Dermis blood vessel endothelial cell (primary cell): Measurements from ENCODE around the gene GLI2. TPM values are rescaled to one million over a fixed set of nuclear protein-coding genes. Genes with fewer than 3 reads are reported as not detected.

Experiments used
- DNase-seq: peaks from one replicate; pipeline ENCODE4 v3.0.0; 2010
- total RNA-seq: library from RNA; depleted of rRNA; stranded (reverse); fragments of >200 nt; gene quantifications from 2 replicates; pipeline ENCODE4 v1.2.3, GENCODE V29; 2014

Gene GLI2
- 0.34 TPM in 1 of 2 replicates, not detected in the other for total RNA-seq

DNA sequence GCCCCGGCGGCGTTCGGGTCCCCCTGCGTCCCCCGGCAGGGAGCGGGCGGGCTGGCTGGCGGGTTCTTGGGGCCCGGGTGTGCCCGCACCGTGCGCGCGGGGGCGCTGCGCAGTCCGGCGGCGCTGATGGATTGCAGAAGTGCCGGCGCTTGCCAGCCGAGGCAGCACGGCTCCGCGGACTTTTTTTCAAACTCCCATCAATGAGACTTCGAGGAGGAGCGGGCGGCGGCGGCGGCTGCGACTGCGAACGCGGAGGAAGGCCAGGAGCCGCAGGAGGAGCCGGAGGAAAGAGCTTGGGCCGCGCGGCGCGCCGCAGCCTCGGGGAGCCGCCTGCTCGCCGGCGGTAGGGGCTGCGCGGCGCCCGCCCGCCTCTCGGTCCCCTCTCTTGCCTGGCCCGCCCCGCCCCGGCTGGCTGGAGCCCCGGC is at the start of gene GLI2:
Gene GLI2 (plus strand): TSS at position 123 of the 425 bp plus-strand sequence. CDS start 61,453 bp downstream, outside the sequence.
- DNase-seq, result peak; percentile 84

DNA sequence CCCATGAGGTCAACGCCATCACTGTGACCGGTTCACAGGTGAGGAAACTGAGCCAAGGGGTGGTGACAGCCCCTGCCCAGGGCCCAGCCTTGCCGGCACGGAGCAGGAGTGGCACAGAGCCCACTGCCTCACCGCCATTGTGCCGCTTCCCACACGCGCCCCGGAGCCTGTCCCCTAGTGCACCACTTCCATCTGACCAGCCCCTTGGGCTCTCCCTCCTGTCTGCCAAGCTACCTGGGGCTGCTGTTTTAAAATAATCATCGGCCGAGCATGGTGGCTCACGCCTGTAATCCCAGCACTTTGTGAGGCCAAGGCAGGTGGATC is 49.7 kb upstream of the GLI2 start:
- DNase-seq, result no peak

DNA sequence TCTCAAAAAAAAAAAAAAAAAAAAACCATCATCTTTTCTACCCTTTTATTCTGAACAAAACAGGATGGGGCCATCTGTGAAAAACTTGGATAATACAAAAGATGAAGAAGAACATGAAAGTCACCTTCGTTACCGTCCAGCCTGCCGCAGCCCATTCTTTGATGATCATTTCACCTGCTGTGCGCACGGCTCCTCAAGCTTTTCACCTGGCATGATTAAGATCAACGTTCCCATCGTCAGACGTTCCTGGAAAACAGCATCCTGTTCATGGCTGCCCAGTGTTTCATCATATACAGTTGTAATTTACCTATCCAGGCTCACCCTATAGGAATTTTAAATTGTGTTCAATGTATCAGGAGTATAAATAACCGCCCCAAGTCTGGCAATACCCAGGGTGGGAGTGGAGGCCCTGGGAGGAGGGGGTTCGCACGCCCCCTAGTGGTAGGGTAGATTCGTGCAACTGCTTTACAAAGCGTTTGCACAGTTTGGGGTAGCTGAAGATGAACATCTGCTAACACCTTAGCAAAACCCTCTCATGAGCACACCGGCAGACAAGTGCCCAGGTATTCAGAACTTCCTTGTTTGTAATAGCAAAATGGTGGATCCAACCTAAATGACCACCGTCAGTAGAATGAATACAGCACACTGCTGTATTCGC is 49.0 kb upstream of the GLI2 start:
- DNase-seq, result no peak

DNA sequence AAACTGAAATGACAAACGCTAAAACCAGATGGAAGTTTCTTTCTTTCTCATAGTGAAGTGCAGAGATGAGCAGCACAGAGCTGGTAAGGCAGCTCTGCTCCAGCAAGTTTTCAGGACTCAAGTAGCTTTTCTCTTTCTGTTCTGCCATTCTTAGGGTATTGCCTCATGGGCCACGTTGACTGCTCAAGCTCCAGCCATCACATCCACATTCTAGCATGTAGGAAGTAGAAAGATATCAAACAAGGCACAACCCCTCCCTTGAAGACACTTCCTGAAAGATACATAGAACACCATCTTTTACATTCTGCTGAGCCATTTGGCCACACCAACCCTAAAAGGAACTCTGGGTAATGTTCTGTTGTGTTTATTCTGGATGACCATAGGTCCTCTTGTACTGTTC is 48.5 kb upstream of the GLI2 start:
- DNase-seq, result no peak

DNA sequence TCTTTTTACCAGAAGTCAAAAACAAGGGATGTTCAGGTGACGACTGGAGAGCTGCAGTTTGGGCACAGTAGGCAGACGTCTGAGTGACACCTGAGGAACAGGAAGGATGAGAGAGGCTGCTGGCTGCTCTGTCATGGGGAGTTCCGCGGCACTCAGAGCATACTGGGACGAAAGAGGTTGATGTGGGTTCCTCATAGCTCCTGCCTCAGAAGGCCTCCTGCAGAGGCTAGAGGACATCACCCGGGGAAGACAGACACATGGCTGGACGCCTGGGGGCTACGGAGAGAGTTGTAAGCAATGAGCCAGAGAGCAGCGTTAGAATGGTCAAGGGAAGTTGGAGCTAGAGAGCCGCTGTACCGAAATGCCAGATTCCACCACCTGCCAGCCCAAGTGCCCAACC is 45.1 kb upstream of the GLI2 start:
- DNase-seq, result no peak

DNA sequence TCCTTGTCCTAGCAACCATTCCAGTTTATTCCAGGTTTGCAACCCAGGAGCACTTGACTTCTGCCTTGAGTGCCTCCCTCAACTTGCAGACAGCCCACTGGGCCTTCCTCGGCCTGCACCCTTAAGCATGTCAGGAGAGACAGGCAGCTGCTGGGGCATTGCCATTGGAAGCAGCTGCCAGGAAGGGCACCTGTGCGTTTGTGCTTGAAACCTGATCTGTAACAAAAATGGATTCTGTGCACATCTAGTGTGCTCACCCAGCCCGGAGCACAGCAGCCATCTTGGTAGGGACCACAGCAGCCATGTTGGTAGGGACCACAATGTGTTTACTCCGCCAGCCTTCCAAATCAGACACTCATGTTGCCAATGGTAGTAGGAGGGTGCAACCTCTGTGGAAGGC is 44.3 kb upstream of the GLI2 start:
- DNase-seq, result no peak

DNA sequence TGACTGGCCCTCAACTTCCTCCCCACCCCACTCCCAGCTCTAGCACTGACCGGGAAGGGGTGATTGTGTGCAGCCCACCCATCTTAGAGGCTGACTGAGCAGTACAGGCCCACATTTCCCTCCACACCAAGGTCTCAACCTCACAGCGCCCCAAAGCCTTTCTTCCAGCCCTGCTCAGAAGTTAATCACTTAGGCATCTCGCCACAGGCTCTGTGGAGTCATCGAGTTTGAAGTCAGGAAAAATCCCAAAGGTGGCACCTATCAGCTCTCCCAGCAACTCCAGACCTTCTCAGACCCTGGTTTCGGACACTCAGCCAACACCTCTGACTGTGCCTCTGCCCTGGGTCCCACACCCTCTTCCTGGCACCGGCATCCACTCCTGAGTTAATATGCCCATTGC is 43.0 kb upstream of the GLI2 start:
- DNase-seq, result no peak

DNA sequence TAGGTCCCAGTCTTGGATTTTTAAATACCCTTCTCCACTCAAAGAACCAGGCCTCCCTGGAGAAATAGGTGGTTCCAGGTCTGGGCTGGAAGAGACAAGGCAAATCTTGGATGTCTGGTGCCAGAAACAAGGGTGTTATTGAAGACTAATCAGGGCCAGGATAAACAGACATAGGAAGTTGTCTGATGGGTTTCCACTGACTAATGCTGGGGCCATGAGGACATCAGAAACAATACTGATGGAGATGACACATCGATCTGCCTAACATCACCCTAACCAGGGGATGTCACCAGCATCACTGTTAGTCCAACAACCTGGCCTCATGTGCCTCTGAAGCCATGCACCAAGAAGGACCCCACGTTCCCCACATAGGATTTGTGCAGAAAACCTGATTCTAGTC is 42.5 kb upstream of the GLI2 start:
- DNase-seq, result peak; percentile 23

DNA sequence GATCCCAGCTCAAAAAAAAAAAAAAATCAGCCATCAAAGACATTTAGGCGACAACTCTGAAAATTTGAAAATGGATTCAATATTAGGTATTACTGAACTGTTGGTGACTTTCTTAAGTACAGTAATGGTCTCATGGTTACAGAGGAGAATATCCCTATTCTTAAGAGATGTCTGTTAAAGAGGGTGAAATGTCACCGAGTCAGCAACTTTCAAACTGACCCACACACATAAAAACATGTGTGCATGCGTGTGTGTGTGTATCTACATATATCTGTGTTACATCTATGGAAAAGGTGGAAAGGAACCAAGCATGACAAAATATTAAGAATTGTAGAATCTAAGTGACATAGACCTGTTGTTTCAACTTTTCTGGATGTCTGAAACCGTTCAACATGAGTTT is 41.6 kb upstream of the GLI2 start:
- DNase-seq, result no peak

DNA sequence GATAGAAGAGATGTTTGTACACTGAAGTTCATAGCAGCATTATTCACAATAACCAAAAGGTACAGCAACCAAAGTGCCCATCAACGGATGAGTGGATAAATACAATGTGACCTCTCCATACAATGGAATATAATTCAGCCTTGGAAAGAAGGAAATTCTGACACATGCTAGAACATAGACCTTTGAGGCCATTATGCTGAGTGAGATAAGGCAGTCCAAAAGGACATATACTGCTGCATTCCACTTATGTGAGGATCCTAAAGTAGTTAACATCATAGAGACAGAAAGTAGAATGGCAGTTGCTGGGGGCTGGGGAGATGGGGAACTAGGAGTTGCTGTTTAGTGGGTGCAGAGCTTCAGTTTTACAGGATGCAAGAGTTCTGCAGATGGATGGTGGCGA is 38.2 kb upstream of the GLI2 start:
- DNase-seq, result no peak

DNA sequence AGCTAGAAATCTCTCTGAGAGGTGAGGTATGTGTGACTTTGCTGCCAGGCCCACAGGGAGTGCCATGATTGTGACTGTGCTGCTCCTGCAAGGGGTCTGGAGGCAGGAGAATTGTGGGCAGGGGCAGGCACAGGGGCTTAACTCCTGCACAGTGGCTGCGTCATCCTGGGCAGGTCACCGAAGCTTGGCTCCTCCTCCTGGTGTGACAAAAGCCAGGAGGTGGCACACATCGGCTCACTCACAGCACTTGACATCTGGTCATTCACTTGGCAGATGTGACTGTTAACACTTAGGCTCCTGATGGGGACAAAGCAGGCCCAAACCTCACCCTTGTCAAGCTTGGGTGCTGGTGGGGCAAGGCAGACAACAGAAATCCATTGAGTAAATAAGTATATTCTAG is 36.4 kb upstream of the GLI2 start:
- DNase-seq, result no peak

DNA sequence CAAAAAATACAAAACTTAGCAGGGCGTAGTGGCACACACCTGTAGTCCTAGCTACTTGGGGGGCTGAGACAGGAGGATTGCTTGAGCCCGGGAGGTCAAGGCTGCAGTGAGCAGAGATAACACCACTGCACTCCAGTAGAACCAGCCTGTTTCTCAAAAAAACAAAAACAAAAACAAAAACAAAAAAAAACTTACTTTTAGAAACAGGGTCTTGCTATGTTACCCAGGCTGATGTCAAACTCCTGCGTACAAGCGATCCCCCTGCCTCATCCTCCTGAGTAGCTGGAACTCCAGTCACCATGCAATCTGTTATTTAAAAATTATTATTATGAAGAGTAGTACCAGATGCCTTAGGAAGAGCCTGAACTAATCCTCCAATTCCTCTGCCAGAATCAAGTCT is 35.0 kb upstream of the GLI2 start:
- DNase-seq, result no peak

DNA sequence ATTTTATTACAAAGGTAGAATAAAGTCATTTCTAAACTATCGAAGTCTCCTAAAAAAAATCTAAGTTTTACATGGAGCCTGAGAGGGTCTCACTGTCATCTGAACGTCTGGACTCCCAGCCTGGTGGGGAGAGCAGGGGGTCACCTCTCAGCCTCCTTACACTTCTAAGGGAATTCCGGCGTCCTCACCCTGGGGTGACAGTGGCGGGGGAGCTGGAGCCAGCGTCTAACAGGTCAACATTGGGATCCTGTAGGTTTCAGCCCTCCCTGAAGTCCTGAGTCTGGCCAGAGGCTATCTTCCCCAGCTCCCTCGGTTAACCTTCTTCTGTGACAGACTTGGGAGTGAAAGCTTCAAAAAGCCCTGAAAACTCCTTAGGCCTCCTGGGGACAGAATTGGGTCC is 34.6 kb upstream of the GLI2 start:
- DNase-seq, result no peak

DNA sequence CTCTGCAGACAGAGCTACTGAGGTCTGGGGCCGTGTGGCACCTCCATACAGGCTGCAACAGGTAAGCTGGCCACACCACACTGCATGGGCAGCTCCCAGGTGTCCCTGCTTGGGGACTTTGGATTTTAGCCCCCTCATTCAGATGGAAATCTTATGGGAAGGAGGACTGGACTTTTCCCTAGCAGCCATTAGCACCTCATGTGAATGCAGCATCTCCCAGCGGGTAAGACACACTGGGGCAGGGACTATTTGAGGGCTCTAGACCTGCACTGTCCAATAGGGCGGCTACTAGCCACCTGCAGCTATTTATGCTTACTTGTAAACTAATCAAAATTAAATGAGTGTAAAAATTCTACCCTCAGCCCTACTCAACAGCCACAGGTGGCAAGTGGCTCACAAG is 34.2 kb upstream of the GLI2 start:
- no peak for DNase-seq

DNA sequence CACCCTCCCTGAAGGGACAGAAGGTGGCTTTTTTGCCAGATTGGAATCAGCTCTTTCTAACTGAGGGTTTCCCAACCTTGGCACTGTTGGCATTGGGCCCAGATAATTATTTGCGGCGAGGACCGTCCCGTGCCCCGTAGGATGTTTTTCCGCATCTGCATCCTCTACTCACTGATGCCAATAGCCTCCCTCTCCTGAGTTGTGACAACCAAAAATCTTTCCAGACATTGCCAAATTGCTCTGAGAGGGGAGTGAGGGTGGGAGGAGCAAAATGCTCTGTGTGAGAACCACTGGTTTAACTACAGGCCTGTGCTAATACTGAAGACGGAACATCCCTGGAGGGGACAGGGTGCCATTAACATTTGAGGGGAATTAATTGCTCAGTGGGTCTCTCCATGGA is 33.6 kb upstream of the GLI2 start:
- DNase-seq, result no peak

DNA sequence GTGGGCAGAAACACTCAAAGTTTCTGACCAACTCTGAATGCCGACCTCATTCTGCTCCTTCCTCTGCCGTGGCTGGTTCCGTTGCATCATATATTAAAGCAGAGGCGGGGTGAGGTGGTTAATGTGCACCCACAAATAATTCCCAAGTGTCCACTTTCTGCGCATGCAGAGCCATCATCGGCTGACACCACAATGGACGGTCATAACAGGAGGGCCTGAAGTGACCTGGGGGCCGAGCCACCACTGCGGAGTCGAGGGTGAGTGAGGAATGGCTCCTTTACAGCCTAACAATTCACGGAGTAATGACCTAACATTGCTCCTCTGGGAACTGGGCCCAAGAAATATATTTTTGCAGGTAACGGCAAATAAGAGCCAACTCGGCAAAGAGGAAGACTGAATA is 32.9 kb upstream of the GLI2 start:
- DNase-seq, result no peak

DNA sequence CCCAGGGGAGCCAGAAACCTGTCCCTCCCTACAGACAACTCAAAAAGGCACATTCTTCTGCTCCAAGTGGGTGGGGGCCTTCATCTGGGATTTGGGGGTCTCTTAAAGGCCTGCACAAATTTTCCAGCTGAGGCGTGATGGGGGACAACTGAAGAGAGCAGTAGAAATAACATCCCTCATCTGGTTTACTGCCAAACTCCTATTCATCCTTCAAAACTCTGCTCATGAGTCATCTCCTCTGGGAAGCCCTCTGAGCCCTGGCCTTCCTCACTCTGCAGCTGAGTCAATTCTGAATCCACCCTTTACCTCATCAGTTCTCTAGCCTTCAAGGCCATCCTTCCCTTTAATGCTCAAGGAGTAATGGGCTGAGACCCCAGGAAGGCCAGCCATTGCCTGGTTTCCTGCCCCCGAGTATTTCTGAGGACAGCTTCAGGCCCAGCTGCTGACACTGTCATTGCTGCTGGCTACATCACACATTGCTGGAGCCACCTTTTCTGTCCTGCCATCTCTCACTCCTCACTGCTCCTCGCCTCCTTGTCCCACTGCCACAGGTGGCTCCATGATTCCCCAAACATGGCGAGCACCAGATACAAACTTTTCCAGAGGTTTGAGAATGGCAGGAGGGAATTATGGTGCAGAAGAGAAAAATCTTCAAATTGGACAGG is 32.2 kb upstream of the GLI2 start:
- DNase-seq, result peak; percentile 43

DNA sequence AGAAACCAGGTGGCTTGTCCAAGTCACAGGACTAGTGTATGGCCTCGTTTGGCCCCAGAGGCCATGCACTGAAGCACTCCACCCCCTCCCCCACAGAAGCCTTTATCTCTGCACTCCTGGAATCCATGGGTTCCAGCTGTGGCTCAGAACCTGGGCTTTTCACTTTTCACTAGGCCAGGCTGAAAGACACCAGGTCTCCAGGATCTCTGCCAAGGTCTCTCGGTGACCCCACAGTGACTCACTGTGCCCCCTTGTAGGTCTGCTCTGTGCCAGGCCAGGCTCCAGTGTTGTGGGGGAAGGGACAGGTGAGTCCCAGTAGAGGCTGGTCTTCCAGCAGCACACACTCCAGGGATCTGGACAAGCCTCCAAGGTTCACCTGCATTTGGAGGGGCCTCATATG is 31.0 kb upstream of the GLI2 start:
- no peak for DNase-seq

DNA sequence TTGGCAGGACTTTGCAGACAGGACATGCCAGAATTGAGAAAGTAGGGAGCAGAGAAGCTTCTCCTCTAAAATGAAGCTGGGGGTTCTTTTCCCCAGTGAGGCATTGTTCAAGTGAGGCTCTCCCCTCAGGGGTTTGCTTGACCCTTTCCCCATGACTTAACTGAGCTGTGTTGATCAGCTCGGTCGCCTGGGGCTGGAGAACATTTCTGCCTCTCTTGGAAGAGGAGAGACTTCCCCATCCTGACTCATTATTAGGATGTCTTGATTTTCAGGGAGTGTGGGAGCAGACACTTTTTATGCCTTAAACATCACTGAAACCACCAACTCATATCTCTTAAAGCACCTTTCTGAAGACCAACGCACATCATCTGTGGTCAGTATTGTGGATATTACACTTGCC is 27.9 kb upstream of the GLI2 start:
- no peak for DNase-seq

DNA sequence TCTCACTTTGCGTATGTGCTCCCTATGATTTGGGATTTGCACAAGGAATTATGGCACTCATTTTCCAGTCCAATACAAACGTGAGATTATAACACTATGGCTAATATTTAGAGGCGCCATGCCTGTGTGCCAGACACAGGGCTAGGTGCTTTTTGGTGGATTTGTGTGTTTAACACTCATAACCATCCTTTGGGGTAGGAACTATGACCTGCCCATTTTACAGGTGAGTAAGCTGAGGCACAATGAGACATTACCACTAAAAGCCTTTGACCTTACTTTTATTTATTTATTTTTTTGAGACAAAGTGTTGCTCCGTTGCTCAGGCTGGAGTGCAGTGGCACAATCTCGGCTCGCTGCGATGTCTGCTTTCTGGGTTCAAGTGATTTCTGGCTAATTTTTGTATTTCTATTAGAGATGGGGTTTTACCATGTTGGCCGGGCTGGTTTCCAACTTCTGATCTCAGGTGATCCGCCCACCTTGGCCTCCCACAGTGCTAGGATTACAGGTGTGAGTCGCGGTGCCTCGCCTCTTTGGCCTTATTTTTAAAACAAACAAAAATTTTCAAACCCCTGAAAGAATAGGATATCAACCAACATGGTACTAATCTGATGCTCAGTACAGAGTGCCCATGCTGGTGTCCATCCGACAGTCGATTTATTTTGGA is 26.6 kb upstream of the GLI2 start:
- DNase-seq, result no peak

DNA sequence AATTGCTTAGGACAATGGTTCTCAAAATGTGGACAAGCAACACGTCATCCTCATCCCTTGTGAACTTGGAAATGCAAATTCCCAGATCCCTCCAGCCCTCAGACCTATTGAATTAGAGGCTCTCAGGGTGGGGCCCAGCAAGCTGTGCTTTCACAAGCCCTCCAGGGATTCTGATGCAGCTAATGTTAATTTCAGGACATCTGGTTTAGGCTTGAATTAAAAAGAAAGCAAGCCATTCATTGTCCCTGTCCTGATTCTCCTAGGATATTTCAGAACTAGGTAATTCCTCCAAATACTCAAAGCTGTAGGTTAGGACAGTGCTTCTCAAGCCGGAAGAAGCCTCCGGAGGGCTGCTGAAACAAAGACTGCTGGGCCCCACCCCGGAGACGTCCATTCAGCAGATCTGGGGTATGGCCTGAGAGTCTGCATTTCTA is 26.0 kb upstream of the GLI2 start:
- DNase-seq, result no peak

DNA sequence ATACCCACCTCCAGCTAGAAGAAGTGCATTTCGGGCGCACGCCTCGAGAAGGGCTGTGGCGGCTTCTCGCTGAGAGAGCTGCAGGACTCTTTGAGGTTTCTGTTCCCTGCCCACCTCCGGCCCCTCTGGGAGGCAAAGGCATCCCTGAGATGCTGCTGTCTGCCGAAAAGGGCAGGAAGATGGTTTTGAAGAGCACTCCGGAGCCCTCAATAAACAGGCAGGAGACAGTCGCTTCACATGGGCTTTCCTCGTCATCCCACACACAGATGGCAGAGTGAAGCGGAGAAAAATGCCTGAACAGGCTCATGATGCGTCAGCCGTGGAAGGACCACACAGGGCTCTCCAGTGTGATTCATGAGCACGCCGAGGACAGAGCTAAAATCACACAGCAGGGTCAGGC is 25.4 kb upstream of the GLI2 start:
- no peak for DNase-seq

DNA sequence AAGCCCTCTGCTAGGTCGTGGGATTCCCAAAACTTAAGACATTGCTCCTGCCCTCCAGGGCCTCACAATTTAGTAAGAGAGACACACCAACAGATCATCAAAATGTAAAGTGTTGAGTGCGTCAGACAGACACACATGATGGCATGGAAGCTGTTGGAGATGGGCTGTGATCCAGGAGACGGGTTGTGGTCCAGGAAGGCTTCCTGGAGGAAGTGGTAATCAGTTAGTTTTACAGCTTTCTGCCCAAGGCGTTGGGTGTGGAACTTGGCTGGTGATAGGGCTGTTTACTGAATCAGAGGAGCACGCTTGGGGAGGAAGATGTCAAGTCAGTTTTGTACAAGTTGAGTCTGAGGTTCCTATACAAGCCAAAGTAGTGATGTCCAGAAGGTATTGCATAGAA is 24.0 kb upstream of the GLI2 start:
- DNase-seq, result no peak

DNA sequence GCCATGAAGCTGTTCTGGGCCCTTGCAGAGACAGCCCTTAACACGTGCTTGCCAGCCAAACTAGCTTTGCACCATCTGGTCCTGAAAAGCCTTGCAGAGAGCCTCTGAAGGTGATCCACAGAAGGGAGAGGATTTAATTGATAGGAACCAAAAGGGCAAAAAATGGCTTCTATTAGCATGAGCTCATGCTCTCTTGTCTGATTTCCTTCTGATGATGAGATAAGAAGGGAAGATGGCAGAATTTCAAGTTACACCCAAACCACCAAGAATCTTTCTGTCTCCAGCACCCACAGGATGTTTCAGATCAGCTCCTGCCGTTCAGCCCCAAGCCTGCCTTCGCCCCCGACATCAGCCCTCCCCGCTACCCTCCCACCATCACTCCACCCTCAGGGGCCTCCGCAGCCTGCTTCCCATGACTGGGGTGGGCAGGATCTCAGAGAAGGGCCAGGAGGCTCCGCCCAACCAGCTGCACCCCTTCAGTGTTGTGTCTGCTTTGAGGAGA is 23.4 kb upstream of the GLI2 start:
- no peak for DNase-seq
